Stimulated activated CD8-positive, alpha-beta memory T cell treated with anti-CD3 and anti-CD28 coated beads, Interleukin-4, amount 100 ng/mL, for 48 hours (primary cell): ENCODE data around the gene SNHG17.
"Not testable (repeated sequence)": the region's sequence is repeated elsewhere in the genome, so short reads cannot be mapped to it uniquely, and the experiment has no call there.

ENCODE experiments used
- DNase-seq: peaks from one replicate; pipeline ENCODE4 v3.0.0-alpha.2; 2020

Gene SNHG17

DNA sequence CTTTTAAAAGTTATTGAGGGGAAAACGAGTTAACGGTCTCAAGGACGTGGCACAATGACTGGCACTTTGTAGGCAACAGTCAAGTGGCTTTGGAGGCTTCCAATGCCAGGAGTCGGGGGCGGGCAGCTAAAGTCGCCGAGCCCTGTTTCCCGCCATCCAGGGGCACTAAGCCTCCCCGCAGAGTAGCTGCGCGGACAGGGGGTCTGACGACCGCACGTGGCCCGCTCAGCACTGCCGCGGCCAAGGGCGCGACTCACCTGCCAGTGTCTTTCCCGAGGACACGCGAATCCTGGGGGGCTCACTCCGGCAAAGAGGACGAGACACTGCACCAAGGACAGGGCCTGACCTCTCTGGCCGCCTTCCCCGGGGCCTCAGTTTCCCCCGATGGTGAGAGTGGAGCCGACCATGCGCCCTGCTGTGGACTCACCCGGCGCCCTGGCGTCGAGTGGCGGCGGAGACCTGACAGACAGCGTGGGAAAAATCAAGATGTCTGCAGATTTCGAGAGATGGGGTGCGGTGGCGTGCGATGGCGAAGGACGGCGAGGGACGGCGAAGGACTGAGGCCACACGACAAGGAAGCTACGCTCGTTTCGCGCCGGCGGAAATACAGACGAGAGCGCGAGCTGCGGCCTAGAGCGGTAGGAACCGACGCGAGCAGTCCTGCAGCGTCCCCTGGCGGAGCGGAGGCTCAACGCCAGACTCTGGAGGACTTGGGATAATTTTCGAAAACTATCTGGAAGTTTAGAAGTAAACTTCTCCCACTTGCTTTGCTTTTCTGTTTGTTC is at the start of gene SNHG17:
Gene SNHG17, minus strand, starts transcription at position 559 of the 785 bp plus-strand sequence.
- DNase-seq, result peak; percentile 93

- DNase-seq, result no peak
These were observed 44.5 kb upstream of the SNHG17 start for GRCh38 chr20:38479596-38479995.

GRCh38 chr20:38477747-38478146 is 42.6 kb upstream of the SNHG17 start:
- no peak for DNase-seq

- DNase-seq, result no peak
These were observed 38.3 kb upstream of the SNHG17 start for GRCh38 chr20:38473367-38473795.

DNA sequence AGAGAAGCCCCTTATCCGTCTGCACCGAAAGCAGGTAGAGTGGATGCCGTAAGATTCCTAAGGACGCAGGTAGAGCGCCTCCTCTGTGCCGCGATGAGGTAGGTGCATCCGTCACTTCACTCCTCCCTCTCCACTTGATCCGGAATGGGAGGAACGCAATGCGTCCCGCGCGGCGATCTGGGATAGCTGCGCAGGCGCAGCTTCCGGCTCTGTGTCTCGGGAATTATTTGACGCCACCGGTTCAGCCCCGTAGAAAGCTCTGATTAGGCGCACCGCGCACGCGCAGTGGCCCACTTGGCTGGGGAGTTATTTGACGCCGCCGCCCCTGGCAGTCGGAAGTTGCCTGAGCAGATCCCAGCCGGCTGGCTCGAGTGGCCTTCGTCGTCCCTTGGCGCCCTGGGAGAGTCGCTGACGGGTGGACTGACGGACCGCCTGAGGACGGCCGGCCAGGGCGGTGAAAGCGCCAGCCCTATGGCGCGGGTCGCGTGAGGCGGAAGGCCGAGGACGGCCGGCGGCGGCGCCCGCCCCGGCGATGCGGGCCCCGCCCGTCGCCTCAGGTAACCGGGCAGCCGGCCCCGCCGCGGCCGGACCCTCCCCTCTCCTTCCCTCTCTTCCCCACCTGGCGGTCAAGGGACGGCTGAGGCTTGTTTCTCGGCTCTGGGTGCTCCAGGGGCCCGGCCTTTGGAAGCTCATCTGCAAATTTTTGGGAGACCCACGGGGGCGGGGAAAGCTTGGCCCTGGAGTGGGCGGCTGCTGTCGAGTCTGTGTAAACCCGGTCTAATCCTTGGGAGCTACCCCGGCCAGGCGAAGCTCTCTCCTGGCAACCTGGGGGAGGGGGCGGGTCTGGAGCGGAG is 37.6 kb upstream of the SNHG17 start, which contains the start of gene RALGAPB:
Gene RALGAPB, plus strand, starts transcription at position 331 of the 854 bp plus-strand sequence. CDS start 15,590 bp downstream, outside the sequence.
- DNase-seq, result peak; percentile 98

DNA sequence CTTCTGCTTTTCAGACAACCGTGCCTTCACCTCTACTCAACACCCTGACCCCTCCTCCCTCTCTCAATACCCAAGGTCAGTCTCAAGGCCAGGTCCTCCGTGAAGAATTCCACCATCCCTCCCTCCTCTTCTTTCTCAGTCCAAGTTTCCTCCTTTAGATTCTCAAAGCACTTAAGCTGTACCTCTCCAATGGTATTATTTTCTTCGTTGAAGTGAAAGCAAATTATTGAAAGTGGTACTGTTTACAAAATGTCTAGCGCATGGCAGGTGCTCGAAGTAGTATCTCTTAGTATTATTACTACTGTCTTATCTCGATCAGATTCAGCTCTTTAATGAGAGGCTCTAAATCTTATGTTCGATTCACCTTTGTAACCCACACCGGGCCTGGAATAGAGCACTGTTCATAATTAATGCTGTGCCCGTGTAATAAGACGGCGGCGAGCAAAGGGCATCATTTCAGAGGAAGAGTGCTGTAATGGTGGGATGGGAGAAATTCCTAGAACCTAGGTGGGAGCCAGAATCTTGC is 36.9 kb upstream of the SNHG17 start:
- DNase-seq, result no peak

DNA sequence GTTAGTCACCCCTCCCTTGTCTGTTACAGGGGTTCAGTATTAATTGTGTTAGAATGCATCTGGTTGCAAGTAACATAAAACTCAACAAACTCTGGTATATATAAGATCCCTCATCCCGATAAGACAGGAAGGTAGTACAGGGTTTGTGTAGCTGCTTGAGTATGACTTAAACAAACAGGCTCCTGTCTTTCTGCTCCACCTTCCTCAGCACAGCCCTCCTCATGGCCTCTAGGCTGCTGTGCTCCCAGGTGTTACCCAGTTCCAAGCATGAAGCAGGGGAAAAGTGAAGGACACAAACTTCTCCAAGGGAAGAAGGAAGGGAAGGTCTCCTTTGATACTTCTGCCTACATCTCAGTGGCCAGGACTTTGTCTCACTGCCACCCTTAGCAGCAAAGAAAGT is 36.1 kb upstream of the SNHG17 start:
- DNase-seq, result no peak

DNA sequence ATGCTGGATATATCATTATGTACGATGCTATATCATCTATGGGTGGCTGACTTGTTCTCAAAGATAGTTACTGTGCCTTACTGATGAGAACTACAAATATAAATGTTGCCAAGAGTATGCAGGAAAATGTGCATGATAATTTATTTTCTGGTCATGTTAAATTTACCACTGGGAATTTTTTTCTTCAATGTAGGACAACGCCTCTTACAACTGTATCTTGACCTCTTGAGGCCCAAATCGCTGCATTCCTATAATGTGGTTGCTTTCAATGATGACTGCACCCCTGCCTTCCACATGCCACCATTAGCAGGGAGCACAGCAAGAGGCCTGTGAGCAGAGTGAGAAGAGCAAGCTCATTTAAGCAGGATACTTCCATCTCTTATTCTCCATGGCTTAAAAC is 31.9 kb upstream of the SNHG17 start:
- no peak for DNase-seq

DNA sequence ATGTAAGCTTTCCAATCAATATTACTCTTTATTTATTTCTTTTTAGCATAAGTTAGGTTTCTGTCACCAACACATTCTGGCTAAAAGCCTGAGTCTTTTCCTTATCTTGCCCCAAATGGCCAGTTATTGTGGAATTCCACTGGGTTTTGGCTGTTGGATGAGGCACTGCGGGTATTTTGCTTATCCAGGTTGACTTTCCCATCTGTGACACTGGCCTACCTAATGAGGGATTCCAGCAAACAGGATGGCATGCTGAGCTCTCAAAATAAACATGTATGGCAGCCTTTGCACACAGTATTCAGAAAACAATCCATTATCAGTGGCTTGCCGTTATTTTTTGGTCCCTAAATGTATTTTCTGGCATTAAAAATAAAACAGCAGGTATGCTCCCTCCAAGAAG is 31.0 kb upstream of the SNHG17 start:
- DNase-seq, result no peak

DNA sequence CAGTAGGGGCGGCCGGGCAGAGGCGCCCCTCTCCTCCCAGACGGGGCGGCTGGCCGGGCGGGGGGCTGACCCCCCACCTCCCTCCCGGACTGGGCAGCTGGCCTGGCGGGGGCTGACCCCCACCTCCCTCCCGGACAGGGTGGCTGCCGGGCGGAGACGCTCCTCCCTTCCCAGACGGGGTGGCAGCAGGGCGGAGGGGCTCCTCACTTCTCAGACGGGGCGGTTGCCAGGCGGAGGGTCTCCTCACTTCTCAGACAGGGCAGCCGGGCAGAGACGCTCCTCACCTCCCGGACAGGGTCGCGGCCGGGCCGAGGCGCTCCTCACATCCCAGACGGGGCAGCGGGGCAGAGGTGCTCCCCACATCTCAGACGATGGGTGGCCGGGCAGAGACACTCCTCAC is 26.4 kb upstream of the SNHG17 start:
- not testable (repeated sequence) for DNase-seq

- DNase-seq, result not testable (repeated sequence)
These were observed 26.0 kb upstream of the SNHG17 start for GRCh38 chr20:38461167-38461566.

- not testable (repeated sequence) for DNase-seq
These were observed 25.5 kb upstream of the SNHG17 start for GRCh38 chr20:38460631-38461030.

DNA sequence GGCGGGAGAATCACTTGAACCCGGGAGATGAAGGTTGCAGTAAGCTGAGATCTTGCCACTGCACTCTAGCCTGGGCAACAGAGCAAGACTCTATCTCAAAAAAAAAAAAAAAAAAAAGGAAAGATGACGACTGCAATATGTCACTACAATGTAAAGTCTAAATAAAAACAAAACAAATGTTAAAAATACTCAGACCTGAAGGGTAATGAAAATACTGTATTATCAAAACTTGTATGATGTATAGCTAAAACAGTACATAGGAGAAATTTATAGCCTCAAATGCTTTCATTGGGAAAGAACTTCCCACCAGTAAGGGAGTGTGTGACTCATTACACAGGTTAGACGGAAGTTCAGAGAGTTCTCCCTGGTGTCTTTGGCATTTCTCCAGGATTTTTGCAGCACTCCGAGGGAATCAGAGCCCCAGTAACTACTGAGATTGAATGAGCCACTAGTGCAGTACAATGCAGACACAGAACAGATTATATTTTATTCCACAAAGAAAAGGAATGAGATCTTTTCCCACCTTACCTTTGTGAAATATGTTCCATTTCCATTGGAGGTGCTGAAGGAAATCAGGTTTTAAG is 25.0 kb upstream of the SNHG17 start:
- DNase-seq, result no peak

GRCh38 chr20:38458314-38458713 is 23.2 kb upstream of the SNHG17 start:
- no peak for DNase-seq

- DNase-seq, result peak; percentile 19
These were observed 19.7 kb upstream of the SNHG17 start for GRCh38 chr20:38454556-38455473.

DNA sequence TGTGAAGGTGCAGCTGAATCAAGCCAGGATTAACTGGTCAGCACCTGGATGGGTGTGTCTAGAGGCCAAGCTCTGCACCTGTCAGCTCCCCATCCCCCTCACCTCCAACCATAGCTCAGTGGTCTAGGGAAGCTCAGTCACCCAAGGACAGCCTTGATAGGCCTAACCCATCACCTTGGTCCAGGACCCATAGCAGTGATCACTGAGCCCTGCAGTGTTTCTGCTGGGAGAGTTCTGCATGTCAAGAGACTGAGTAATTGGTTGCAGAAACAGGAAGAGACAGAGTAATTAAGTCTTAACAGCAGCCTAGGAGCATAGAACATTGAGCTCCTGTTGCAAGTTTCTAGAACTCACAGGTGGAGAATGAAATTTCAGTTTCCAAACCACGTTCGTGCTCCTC is 18.8 kb upstream of the SNHG17 start:
- DNase-seq, result peak; percentile 14

- peak; percentile 6 for DNase-seq
These were observed 17.9 kb upstream of the SNHG17 start for GRCh38 chr20:38452880-38453624.

- DNase-seq, result no peak
These were observed 15.4 kb upstream of the SNHG17 start for GRCh38 chr20:38450412-38450975.

DNA sequence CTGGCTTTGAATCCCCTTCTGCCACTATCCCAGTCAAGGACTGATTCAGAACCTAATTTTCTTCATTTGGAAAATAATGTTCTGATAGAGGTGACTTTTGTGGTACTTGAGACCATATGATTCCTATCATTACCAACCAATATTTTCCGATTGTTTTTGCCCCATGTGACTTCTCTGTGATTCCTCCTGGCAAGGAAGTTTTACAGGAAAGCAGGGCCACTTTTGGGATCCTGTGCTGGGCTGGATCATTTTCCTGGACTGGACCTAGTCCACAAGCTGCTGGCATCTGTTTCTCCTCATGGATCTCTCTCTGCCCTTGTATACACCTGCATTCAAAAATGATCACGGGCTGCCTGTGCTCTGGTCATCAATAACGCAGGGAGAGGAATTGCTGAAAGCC is 13.9 kb upstream of the SNHG17 start:
- DNase-seq, result no peak

GRCh38 chr20:38447931-38448675 is 13.0 kb upstream of the SNHG17 start:
- no peak for DNase-seq
